ENCODE results near the gene SIRT3.
A peak's percentile ranks its signal among the peaks of the same experiment; 100 is the strongest.

The SIRT3 gene

GRCh38 chr11:218815-219593 lies 17.1 kb downstream of the SIRT3 start:
- Mint-ChIP-seq H3K36me3 (peaks cover 33% of the 10 kb centered on the region), H3K4me1 (peaks cover 4% of the 10 kb centered on the region)

GRCh38 chr11:217704-218103 lies 18.4 kb downstream of the SIRT3 start:
- no peak for ATAC-seq
- peaks cover 29% of the 10 kb centered on the region for H3K36me3 Mint-ChIP-seq
- no peak overlapping the region for H3K27ac Mint-ChIP-seq
- H3K27me3 Mint-ChIP-seq, result no peaks in the 10 kb centered on the region
- peaks cover 4% of the 10 kb centered on the region for H3K4me1 Mint-ChIP-seq
- H3K9me3 Mint-ChIP-seq, result no peaks in the 10 kb centered on the region
- H3K4me3 Mint-ChIP-seq, result no peak overlapping the region

More at GRCh38 chr11:218815-219593, 17.1 kb downstream of the SIRT3 start:
- Mint-ChIP-seq H3K27me3 (no peaks in the 10 kb centered on the region), H3K4me3 (no peak overlapping the region), H3K9me3 (no peaks in the 10 kb centered on the region), H3K27ac (no peak overlapping the region)
- no peak for ATAC-seq

GRCh38 chr11:216081-216974 lies 19.8 kb downstream of the SIRT3 start:
- Mint-ChIP-seq H3K9me3 (no peaks in the 10 kb centered on the region), H3K4me1 (peaks cover 4% of the 10 kb centered on the region), H3K4me3 (no peak overlapping the region), H3K27ac (peak overlapping the region; percentile 14), H3K27me3 (no peaks in the 10 kb centered on the region), H3K36me3 (peaks cover 25% of the 10 kb centered on the region)
- ATAC-seq, result no peak

GRCh38 chr11:215581-216037 lies 20.5 kb downstream of the SIRT3 start:
- no peak for ATAC-seq
- Mint-ChIP-seq H3K4me1 (peaks cover 9% of the 10 kb centered on the region), H3K27me3 (no peaks in the 10 kb centered on the region), H3K9me3 (no peaks in the 10 kb centered on the region), H3K4me3 (no peak overlapping the region), H3K36me3 (peaks cover 29% of the 10 kb centered on the region), H3K27ac (peak overlapping the region; percentile 14)

GRCh38 chr11:214083-214482 lies 22.1 kb downstream of the SIRT3 start:
- H3K9me3 Mint-ChIP-seq, result no peaks in the 10 kb centered on the region
- H3K27ac Mint-ChIP-seq, result no peak overlapping the region
- ATAC-seq, result no peak
- no peak overlapping the region for H3K4me3 Mint-ChIP-seq
- H3K36me3 Mint-ChIP-seq, result peaks cover 31% of the 10 kb centered on the region
- H3K4me1 Mint-ChIP-seq, result peaks cover 22% of the 10 kb centered on the region
- no peaks in the 10 kb centered on the region for H3K27me3 Mint-ChIP-seq

GRCh38 chr11:213111-213510 lies 23.0 kb downstream of the SIRT3 start:
- ATAC-seq, result no peak
- Mint-ChIP-seq H3K27ac (peak overlapping the region; percentile 4), H3K9me3 (no peaks in the 10 kb centered on the region), H3K4me1 (peaks cover 22% of the 10 kb centered on the region), H3K36me3 (peaks cover 35% of the 10 kb centered on the region), H3K27me3 (no peaks in the 10 kb centered on the region), H3K4me3 (no peak overlapping the region)

GRCh38 chr11:212150-213100 lies 23.7 kb downstream of the SIRT3 start:
- peak overlapping the region; percentile 4 for H3K27ac Mint-ChIP-seq
- ATAC-seq, result no peak
- no peaks in the 10 kb centered on the region for H3K9me3 Mint-ChIP-seq
- H3K27me3 Mint-ChIP-seq, result no peaks in the 10 kb centered on the region
- peaks cover 35% of the 10 kb centered on the region for H3K36me3 Mint-ChIP-seq
- no peak overlapping the region for H3K4me3 Mint-ChIP-seq
- H3K4me1 Mint-ChIP-seq, result peaks cover 22% of the 10 kb centered on the region

GRCh38 chr11:211741-212140 lies 24.4 kb downstream of the SIRT3 start:
- Mint-ChIP-seq H3K9me3 (no peaks in the 10 kb centered on the region), H3K27me3 (no peaks in the 10 kb centered on the region), H3K27ac (no peak overlapping the region), H3K4me3 (no peak overlapping the region), H3K4me1 (peaks cover 24% of the 10 kb centered on the region), H3K36me3 (peaks cover 35% of the 10 kb centered on the region)
- no peak for ATAC-seq

- Mint-ChIP-seq H3K27ac (no peak overlapping the region), H3K4me3 (no peak overlapping the region), H3K4me1 (peaks cover 29% of the 10 kb centered on the region), H3K27me3 (no peaks in the 10 kb centered on the region), H3K9me3 (no peaks in the 10 kb centered on the region), H3K36me3 (peaks cover 35% of the 10 kb centered on the region)
- ATAC-seq, result no peak
Measured at GRCh38 chr11:211295-211694, 24.8 kb downstream of the SIRT3 start.

GRCh38 chr11:210803-211180 lies 25.4 kb downstream of the SIRT3 start:
- Mint-ChIP-seq H3K4me1 (peaks cover 34% of the 10 kb centered on the region), H3K27ac (peak overlapping the region; percentile 93), H3K36me3 (peaks cover 35% of the 10 kb centered on the region), H3K27me3 (no peaks in the 10 kb centered on the region), H3K4me3 (no peak overlapping the region), H3K9me3 (no peaks in the 10 kb centered on the region)
- no peak for ATAC-seq

GRCh38 chr11:210122-210802 lies 25.9 kb downstream of the SIRT3 start:
- Mint-ChIP-seq H3K27ac (peak overlapping the region; percentile 93), H3K36me3 (peaks cover 35% of the 10 kb centered on the region), H3K4me3 (peak overlapping the region; percentile 87), H3K9me3 (no peaks in the 10 kb centered on the region), H3K27me3 (no peaks in the 10 kb centered on the region), H3K4me1 (peaks cover 35% of the 10 kb centered on the region)
- ATAC-seq, result no peak

GRCh38 chr11:209275-210121 lies 26.6 kb downstream of the SIRT3 start:
- Mint-ChIP-seq H3K9me3 (no peaks in the 10 kb centered on the region), H3K27me3 (no peaks in the 10 kb centered on the region), H3K4me3 (peak overlapping the region; percentile 87), H3K4me1 (peaks cover 36% of the 10 kb centered on the region), H3K27ac (peak overlapping the region; percentile 93), H3K36me3 (peaks cover 34% of the 10 kb centered on the region)
- no peak for ATAC-seq

GRCh38 chr11:208917-209260 lies 27.3 kb downstream of the SIRT3 start:
- peak overlapping the region; percentile 93 for H3K27ac Mint-ChIP-seq
- H3K36me3 Mint-ChIP-seq, result peaks cover 30% of the 10 kb centered on the region
- no peaks in the 10 kb centered on the region for H3K27me3 Mint-ChIP-seq
- peaks cover 38% of the 10 kb centered on the region for H3K4me1 Mint-ChIP-seq
- H3K9me3 Mint-ChIP-seq, result no peaks in the 10 kb centered on the region
- peak overlapping the region; percentile 87 for H3K4me3 Mint-ChIP-seq
- peak; percentile 2 for ATAC-seq

Measured in stimulated activated memory B cell treated with anti-CD40 and anti-IgM and Interleukin-4, amounts not matched to agents 10 μg/mL and 1 μg/mL and 100 μg/mL, for 72 hours (primary cell).